SK-N-MC (cell line): ENCODE measurements around the gene TESPA1.
A peak's percentile ranks its signal among the peaks of the same experiment; 100 is the strongest.
"Not testable (repeated sequence)": the region's sequence is repeated elsewhere in the genome, so short reads cannot be mapped to it uniquely, and the experiment has no call there.

ENCODE experiments used
- DNase-seq: peaks from one replicate; pipeline ENCODE4 v3.0.0-alpha.2; 2011; ENCODE audit warnings: low read depth, low spot score
- H3K27ac ChIP-seq: fragments of 200-600 bp; sonication (generic); 2 replicates; pipeline ENCODE4 v1.5.1; 2016; ENCODE audit warnings: mixed run types
- H3K36me3 ChIP-seq: fragments of 200-600 bp; sonication (generic); 2 replicates; pipeline ENCODE4 v1.6.1; 2017; ENCODE audit warnings: antibody characterized with exemption, low read length, mixed read lengths; ENCODE audit not compliant: insufficient read depth
- H3K4me3 ChIP-seq: fragments of 200-600 bp; sonication (generic); 2 replicates; pipeline ENCODE4 v1.5.1; 2016
- H3K9ac ChIP-seq: fragments of 200-600 bp; sonication (generic); 2 replicates; pipeline ENCODE4 v1.8.0; 2017; ENCODE audit warnings: mixed run types, mixed read lengths; ENCODE audit not compliant: insufficient read length
- H3K9me3 ChIP-seq: fragments of 200-600 bp; sonication (generic); 2 replicates; pipeline ENCODE4 v1.6.1; 2017; ENCODE audit warnings: low read depth, mild to moderate bottlenecking, antibody characterized with exemption, low read length, moderate library complexity, mixed read lengths
- EZH2 ChIP-seq: fragments of 200-600 bp; sonication (generic); IDR thresholded peaks from one replicate; pipeline ENCODE4 v1.6.1; 2017; ENCODE audit warnings: antibody characterized with exemption
- FOXP2 ChIP-seq: optimal IDR thresholded peaks from 2 replicates; pipeline ENCODE3; 2011; ENCODE audit warnings: mild to moderate bottlenecking, moderate library complexity; ENCODE audit not compliant: insufficient read depth; ENCODE audit errors: extremely low read length, control extremely low read depth
- POLR2AphosphoS5 ChIP-seq: IDR thresholded peaks from 2 replicates; pipeline ENCODE4 v1.6.1; 2012; ENCODE audit warnings: mild to moderate bottlenecking, low read depth, low read length, borderline replicate concordance

TESPA1 gene

DNA sequence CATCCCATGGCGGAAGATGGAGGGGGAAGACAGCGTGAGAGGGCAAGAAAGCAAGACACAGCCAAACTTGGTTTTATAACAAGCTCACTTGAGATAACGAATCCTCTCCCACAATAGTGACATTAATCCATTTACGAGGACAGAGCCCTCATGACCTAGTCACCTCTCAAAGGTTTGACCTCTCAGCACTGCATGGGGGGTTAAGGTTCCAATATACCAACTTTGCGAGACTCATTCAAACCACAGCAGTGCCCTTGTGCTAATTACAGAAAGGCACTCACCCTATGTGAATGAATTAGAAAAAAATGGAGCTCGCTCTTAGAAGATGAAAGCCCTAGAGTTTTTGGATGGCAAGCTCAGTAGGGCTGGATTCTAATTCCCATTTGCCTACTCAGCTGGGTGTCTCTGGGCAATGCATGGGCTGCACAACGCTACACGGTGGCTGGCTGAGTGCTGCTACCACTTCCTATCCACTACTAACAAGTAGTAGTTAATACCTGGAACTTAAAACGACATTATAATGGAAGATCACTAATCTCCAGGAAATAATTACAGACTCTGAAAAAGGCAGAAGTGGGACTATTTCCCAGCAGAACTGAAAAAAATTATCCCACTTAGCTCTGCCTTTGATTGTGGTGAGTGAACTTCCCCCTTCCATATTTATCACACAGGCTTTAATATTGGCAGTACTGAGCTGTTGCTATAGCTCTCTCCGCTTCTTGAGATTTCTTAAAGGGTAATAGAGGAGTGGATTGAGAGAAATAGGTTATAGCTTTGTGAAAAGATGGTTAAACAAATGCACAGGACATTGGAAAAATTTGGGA lies 27.5 kb downstream of the TESPA1 start:
- DNase-seq, result no peak
- H3K4me3 ChIP-seq, result no peak overlapping the region
- TF ChIP-seq EZH2 (no peak), FOXP2 (no peak), POLR2AphosphoS5 (no peak)
- H3K27ac ChIP-seq, result peak overlapping the region; percentile 57
- peak overlapping the region; percentile 27 for H3K9ac ChIP-seq
- no peaks in the 10 kb centered on the region for H3K36me3 ChIP-seq
- H3K9me3 ChIP-seq, result no peaks in the 10 kb centered on the region

DNA sequence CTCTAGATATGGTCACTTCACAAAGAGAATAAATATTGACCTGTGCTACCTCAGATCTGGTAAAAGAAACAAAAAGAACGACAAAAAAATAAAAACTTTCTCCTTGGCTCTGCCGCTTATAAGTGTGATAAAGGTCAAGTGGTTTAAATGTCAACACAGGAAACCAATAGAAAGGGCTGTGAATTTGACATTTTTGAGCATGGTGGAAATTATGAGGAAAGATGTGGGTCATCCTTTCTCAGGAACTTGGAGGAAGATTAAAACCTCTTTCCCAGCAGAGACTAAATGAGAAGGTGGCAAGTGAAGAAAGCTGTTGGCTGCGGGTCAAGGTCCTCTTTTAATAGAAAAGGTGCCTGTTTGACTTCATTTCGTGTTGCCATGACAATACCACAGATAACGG lies 28.2 kb downstream of the TESPA1 start:
- DNase-seq, result no peak
- no peaks in the 10 kb centered on the region for H3K36me3 ChIP-seq
- no peak overlapping the region for H3K27ac ChIP-seq
- no peak overlapping the region for H3K4me3 ChIP-seq
- no peaks in the 10 kb centered on the region for H3K9me3 ChIP-seq
- no peak overlapping the region for H3K9ac ChIP-seq
- TF ChIP-seq EZH2, result no peak
- TF ChIP-seq FOXP2, result no peak
- no peak for TF ChIP-seq POLR2AphosphoS5

DNA sequence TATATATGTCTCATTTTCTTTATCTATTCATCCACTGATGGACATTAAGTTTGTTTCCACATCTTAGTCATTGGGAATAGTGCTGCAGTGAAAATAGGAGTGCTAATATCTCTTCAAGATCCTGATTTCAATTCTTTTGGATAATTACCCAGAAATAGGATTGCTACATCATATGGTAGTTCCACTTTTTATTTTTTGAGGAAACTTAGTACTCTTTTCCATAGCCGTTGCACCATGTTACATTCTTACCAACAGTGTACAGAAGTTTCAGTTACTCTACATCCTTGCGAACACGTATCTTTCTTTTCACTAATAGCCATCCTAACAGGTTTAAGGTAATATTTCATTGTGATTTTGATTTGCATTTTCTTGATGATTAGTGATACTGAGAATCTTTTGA lies 29.8 kb downstream of the TESPA1 start:
- Histone ChIP-seq H3K9me3 (no peaks in the 10 kb centered on the region), H3K9ac (no peak overlapping the region), H3K27ac (no peak overlapping the region), H3K36me3 (no peaks in the 10 kb centered on the region), H3K4me3 (no peak overlapping the region)
- TF ChIP-seq FOXP2, result no peak
- TF ChIP-seq POLR2AphosphoS5, result no peak
- no peak for TF ChIP-seq EZH2
- no peak for DNase-seq

DNA sequence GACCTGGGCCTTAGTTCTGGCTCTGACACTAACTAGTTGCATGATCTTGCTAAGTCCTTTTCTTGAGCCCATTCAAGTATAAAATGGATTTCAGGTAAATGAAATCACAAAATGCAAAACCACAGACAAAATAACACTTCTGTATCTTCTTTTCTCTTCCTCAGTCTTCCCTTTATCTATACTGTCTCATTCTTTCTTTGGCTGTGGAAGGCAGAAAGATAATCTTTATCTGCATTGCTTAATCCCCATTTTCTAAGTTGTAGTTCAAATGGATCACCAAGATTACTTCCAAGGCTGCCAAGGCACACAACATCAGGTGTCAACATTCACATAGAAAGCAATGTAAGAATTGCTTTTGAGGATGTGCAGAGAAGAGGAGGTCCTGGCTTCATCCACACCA lies 30.3 kb downstream of the TESPA1 start:
- Histone ChIP-seq H3K9me3 (no peaks in the 10 kb centered on the region), H3K4me3 (no peak overlapping the region), H3K36me3 (no peaks in the 10 kb centered on the region), H3K9ac (no peak overlapping the region), H3K27ac (no peak overlapping the region)
- no peak for DNase-seq
- TF ChIP-seq FOXP2, result no peak
- no peak for TF ChIP-seq EZH2
- no peak for TF ChIP-seq POLR2AphosphoS5

DNA sequence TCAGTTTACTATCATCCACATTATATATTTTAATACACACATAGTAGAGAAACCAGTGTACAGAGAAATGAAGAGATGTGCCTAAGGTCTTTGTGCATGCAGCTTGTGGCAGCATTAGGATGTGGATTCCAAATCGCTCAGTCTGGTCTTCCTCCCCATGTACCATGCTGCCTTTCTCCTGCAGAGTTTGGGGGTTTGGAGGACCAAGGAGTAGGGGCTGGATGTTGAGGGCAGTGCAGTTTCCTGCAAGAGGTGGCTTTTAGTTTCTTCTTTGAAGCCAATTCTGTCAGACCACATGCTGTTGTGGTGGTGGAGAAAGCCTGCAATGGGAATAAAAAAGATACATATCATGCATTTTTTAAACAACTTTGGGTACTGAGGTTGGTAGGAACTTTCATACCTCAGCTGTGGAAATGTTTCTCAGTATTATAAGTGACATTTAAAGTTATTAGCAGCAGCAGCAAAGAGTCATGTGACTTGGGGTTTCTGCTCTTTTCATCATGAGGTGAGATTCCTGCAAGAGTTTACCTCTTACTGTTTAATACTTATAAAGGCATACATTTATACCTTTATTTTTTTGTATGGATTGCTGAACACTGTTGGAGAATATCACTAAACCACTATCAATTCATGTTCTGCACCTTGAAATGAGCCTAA lies 34.4 kb downstream of the TESPA1 start:
- H3K9ac ChIP-seq, result no peak overlapping the region
- TF ChIP-seq EZH2, result no peak
- no peak for TF ChIP-seq FOXP2
- no peak for TF ChIP-seq POLR2AphosphoS5
- H3K4me3 ChIP-seq, result no peak overlapping the region
- no peaks in the 10 kb centered on the region for H3K9me3 ChIP-seq
- H3K36me3 ChIP-seq, result no peaks in the 10 kb centered on the region
- no peak overlapping the region for H3K27ac ChIP-seq
- no peak for DNase-seq

DNA sequence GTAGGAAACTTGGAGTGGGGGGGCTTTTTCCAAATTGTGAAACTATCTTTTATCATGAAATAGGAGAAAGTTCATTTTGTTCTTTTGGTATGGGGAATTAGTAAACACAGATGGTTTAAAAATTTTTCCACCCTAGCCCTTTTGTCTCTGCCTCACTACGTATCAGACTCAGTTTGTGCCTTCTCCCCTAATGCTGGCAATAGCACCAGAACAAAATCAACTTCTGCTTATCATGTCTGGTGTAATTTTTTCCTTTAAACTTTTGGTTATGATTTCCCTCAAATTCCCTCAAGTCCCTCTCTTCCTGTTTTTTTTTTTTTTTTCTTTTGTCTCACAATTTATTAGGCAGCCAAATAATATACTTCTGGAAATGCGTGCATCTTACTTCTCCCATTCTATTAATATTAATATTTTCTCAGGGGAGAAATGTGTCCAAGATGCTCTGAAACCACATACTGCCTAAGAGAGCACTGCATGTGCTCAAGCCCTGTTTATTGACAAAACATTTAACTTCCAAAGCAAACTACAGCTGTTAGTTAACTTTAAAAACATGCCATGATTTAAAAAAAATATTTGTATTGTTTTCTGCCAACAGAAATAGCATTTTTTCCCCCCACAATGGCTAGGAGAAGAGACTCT lies 35.4 kb downstream of the TESPA1 start:
- TF ChIP-seq FOXP2 (no peak), POLR2AphosphoS5 (no peak), EZH2 (no peak)

DNA sequence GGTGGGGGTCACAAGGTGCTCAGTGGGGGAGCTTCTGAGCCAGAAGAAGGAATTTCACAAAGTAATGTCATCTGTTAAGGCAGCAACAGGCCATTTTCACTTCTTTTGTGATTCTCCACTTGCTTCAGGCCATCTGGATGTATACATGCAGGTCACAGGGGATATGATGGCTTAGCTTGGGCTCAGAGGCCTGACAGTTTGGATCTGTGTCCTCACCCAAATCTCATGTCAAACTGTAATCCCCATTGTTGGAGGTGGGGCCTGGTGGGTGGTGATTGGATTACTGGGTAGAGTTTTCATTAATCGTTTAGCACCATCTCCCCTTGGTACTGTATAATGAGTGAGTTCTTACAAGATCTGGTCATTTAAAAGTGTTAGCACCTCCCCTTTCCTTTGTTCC lies 36.4 kb downstream of the TESPA1 start:
- H3K9ac ChIP-seq, result no peak overlapping the region
- no peak for TF ChIP-seq POLR2AphosphoS5
- TF ChIP-seq FOXP2, result no peak
- TF ChIP-seq EZH2, result no peak
- no peak overlapping the region for H3K4me3 ChIP-seq
- H3K36me3 ChIP-seq, result no peaks in the 10 kb centered on the region
- no peak for DNase-seq
- H3K9me3 ChIP-seq, result no peaks in the 10 kb centered on the region
- H3K27ac ChIP-seq, result no peak overlapping the region

More for the DNA sequence above, 35.4 kb downstream of the TESPA1 start:
- no peaks in the 10 kb centered on the region for H3K9me3 ChIP-seq
- no peak overlapping the region for H3K27ac ChIP-seq
- DNase-seq, result no peak
- H3K36me3 ChIP-seq, result no peaks in the 10 kb centered on the region
- H3K4me3 ChIP-seq, result no peak overlapping the region
- no peak overlapping the region for H3K9ac ChIP-seq

DNA sequence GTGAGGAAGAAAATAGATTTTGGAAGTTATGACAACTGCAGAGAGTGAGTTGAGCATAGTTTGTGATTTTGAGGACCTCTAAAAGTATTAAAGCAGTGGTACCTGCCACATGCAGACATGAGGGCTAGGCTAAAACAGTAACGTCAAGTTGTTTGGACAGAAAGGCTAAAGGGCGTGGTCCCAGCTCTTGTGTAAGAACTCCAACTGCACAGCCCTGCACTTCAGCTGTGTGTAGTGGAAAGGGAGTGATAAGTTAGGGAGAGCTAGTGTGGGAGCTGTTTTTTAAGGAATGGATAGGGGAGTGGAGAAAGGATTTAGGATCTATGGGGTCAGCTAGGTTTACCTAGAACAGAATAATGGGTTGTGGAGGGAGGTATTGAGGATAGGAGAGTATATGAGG lies 39.5 kb downstream of the TESPA1 start:
- TF ChIP-seq FOXP2 (no peak), EZH2 (no peak), POLR2AphosphoS5 (no peak)
- Histone ChIP-seq H3K9me3 (no peaks in the 10 kb centered on the region), H3K9ac (no peak overlapping the region), H3K27ac (no peak overlapping the region), H3K36me3 (no peaks in the 10 kb centered on the region), H3K4me3 (no peak overlapping the region)
- DNase-seq, result no peak

DNA sequence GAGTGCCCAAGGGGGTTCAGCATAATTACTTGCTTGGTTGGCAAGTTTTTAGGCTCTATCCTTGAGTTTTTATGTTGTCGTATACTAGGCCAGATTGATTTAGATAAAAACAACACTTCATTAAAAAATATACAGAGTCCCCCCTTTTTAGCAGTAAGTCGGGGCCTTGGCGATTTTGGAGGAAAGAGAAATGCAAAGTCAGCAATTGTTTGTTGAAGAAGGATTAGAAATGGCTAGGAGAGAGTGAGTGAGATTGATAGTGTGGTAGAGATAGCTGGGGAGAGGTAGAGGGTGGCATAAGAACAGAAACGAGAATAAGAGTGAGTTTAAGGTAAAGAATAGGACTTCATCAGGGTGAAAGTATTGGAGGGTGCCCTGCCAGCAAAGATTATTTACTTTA lies 41.3 kb downstream of the TESPA1 start:
- H3K9me3 ChIP-seq, H3K27ac ChIP-seq, DNase-seq, H3K36me3 ChIP-seq, H3K4me3 ChIP-seq, H3K9ac ChIP-seq: not testable (repeated sequence)
